Measurements from ENCODE around the gene CSRP3.

Gene CSRP3

DNA sequence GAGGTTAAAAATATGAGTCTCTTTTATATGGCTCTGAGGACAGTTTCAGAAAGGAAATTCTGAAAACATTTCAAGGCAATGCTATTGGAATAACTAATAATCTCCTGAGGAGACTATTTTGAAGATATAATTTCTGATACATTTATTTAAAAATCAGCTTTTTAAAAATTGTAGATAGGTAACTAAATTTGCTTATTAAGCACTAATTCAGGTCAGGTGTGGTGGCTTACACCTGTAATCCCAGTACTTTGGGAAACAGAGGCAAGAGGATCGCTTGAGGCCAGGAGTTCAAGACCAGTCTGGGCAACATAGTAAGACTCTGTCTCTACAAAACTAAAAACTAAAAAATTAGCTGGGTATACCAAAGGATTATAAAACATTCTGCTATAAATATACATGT is 67.8 kb downstream of the CSRP3 start:
- TF ChIP-seq, protein P1, sequence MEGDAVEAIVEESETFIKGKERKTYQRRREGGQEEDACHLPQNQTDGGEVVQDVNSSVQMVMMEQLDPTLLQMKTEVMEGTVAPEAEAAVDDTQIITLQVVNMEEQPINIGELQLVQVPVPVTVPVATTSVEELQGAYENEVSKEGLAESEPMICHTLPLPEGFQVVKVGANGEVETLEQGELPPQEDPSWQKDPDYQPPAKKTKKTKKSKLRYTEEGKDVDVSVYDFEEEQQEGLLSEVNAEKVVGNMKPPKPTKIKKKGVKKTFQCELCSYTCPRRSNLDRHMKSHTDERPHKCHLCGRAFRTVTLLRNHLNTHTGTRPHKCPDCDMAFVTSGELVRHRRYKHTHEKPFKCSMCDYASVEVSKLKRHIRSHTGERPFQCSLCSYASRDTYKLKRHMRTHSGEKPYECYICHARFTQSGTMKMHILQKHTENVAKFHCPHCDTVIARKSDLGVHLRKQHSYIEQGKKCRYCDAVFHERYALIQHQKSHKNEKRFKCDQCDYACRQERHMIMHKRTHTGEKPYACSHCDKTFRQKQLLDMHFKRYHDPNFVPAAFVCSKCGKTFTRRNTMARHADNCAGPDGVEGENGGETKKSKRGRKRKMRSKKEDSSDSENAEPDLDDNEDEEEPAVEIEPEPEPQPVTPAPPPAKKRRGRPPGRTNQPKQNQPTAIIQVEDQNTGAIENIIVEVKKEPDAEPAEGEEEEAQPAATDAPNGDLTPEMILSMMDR (IDR thresholded peaks at IDR 0.05; ENCODE audit: low read depth, low read length): no peak

More for the DNA sequence above, 67.8 kb downstream of the CSRP3 start:
- H3K4me3 ChIP-seq (replicated peaks in 1 of 2; ENCODE audit: low read depth in 2 of 2, low read length in 2 of 2): no peak overlapping the region
- DNase-seq (ENCODE audit: low read depth in 2 of 2): no peak

Measured in cardiac fibroblast (primary cell).